WTC11 (cell line): ENCODE data around the gene MAP3K5. TPM values are rescaled to one million over a fixed set of nuclear protein-coding genes. Genes with fewer than 3 reads are reported as not detected.

ENCODE experiments used
- ATAC-seq: fragments of 200-7000 bp; cut with Tn5 transposase; 2 replicates; pipeline ENCODE4 v1.10.0; 2021; ENCODE audit warnings: mild to moderate bottlenecking, moderate library complexity
- CTCF ChIA-PET: fragments of 300-600 bp; sonication (Branson Sonifier 250); formaldehyde crosslinking; loops from one replicate; lab custom pipeline; 2021; ENCODE audit warnings: antibody characterized with exemption; lab: Charles Lee
- POLR2A ChIA-PET: fragments of 350-600 bp; sonication (Branson Sonifier 250); formaldehyde crosslinking; loops from one replicate; lab custom pipeline; 2021; ENCODE audit warnings: antibody characterized with exemption; lab: Charles Lee
- DNase-seq: peaks from one replicate; pipeline ENCODE4 v3.0.0; 2021; ENCODE audit warnings: low spot score
- H3K27ac Mint-ChIP-seq: 2 replicates; pipeline ENCODE4 v1.8.0; 2021; ENCODE audit warnings: mixed read lengths
- H3K27me3 Mint-ChIP-seq: 2 replicates; pipeline ENCODE4 v1.8.0; 2021; ENCODE audit warnings: low read depth, mild to moderate bottlenecking, moderate library complexity, mixed read lengths
- H3K36me3 Mint-ChIP-seq: 2 replicates; pipeline ENCODE4 v1.8.0; 2021; ENCODE audit warnings: mixed read lengths
- H3K4me1 Mint-ChIP-seq: 2 replicates; pipeline ENCODE4 v1.8.0; 2022; ENCODE audit warnings: mixed read lengths
- H3K4me3 Mint-ChIP-seq: 2 replicates; pipeline ENCODE4 v1.8.0; 2021; ENCODE audit warnings: mild to moderate bottlenecking, moderate library complexity, mixed read lengths
- H3K9me3 Mint-ChIP-seq: 2 replicates; pipeline ENCODE4 v1.8.0; 2021; ENCODE audit warnings: mixed read lengths
- CBFB ChIP-seq: sonication (generic); formaldehyde crosslinking; IDR thresholded peaks from 2 replicates; pipeline ENCODE4 v1.8.1; 2022; ENCODE audit warnings: mild to moderate bottlenecking, low read depth, missing genetic modification reagents
- CTCF ChIP-seq: fragments of 200-600 bp; IDR thresholded peaks from 2 replicates; pipeline ENCODE4 v1.8.0; 2022; ENCODE audit warnings: antibody characterized with exemption
- FOXK1 ChIP-seq: sonication (generic); formaldehyde crosslinking; IDR thresholded peaks from 2 replicates; pipeline ENCODE4 v1.8.0; 2022; ENCODE audit warnings: mild to moderate bottlenecking, moderate library complexity, missing genetic modification reagents
- HMGA2 ChIP-seq: fragments of 250-450 bp; sonication (Bioruptor Pico); IDR thresholded peaks from 2 replicates; pipeline ENCODE4 v1.4.0; 2021; ENCODE audit warnings: mild to moderate bottlenecking, moderate library complexity
- MYBL2 ChIP-seq: sonication (generic); formaldehyde crosslinking; IDR thresholded peaks from 2 replicates; pipeline ENCODE4 v1.8.1; 2023; ENCODE audit warnings: mild to moderate bottlenecking, moderate library complexity, missing genetic modification reagents
- NFATC4 ChIP-seq: fragments of 250-450 bp; sonication (Bioruptor Pico); IDR thresholded peaks from 2 replicates; pipeline ENCODE4 v1.9.0; 2021; ENCODE audit warnings: mild to moderate bottlenecking
- NFE2L1 ChIP-seq: sonication (generic); formaldehyde crosslinking; IDR thresholded peaks from 2 replicates; pipeline ENCODE4 v1.8.1; 2023; ENCODE audit warnings: missing genetic modification reagents
- PREB ChIP-seq: sonication (generic); formaldehyde crosslinking; IDR thresholded peaks from 2 replicates; pipeline ENCODE4 v1.8.1; 2022; ENCODE audit warnings: mild to moderate bottlenecking, missing genetic modification reagents, moderate library complexity, borderline replicate concordance
- SP1 ChIP-seq: sonication (generic); formaldehyde crosslinking; conservative IDR thresholded peaks from 2 replicates; pipeline ENCODE4 v1.8.1; 2022; ENCODE audit warnings: missing genetic modification reagents
- TCF7 ChIP-seq: sonication (generic); formaldehyde crosslinking; IDR thresholded peaks from 2 replicates; pipeline ENCODE4 v1.8.0; 2022; ENCODE audit warnings: mild to moderate bottlenecking, low read depth, missing genetic modification reagents, moderate library complexity
- TEAD1 ChIP-seq: sonication (generic); formaldehyde crosslinking; IDR thresholded peaks from 2 replicates; pipeline ENCODE4 v1.8.0; 2022; ENCODE audit warnings: mild to moderate bottlenecking, missing genetic modification reagents
- ZNF138 ChIP-seq: sonication (generic); formaldehyde crosslinking; conservative IDR thresholded peaks from 2 replicates; pipeline ENCODE4 v1.8.1; 2022; ENCODE audit warnings: mild to moderate bottlenecking, moderate library complexity, missing genetic modification reagents
- ZNF317 ChIP-seq: sonication (generic); formaldehyde crosslinking; IDR thresholded peaks from 2 replicates; pipeline ENCODE4 v1.8.1; 2023; ENCODE audit warnings: low read depth, mild to moderate bottlenecking, moderate library complexity, missing genetic modification reagents, borderline replicate concordance
- ZNF423 ChIP-seq: fragments of 250-450 bp; sonication (Bioruptor Pico); IDR thresholded peaks from 2 replicates; pipeline ENCODE4 v2.1.2; 2022; ENCODE audit warnings: mild to moderate bottlenecking, moderate library complexity
- ZNF425 ChIP-seq: fragments of 250-450 bp; sonication (Bioruptor Pico); conservative IDR thresholded peaks from 2 replicates; pipeline ENCODE4 v1.9.0; 2021; ENCODE audit warnings: mild to moderate bottlenecking
- ZNF671 ChIP-seq: fragments of 250-450 bp; sonication (Bioruptor Pico); IDR thresholded peaks from 2 replicates; pipeline ENCODE4 v1.8.0; 2021; ENCODE audit warnings: mild to moderate bottlenecking
- total RNA-seq: library from RNA; stranded (reverse); gene quantifications from 3 replicates; pipeline ENCODE4 v1.2.3, GENCODE V29; 2021
- TF ChIP-seq, protein P1 (sequence below): sonication (generic); formaldehyde crosslinking; IDR thresholded peaks from 2 replicates; pipeline ENCODE4 v1.8.0; 2022; ENCODE audit warnings: missing genetic modification reagents
- TF ChIP-seq, protein P2 (sequence below): sonication (generic); formaldehyde crosslinking; IDR thresholded peaks from 2 replicates; pipeline ENCODE4 v1.8.1; 2023; ENCODE audit warnings: mild to moderate bottlenecking, missing genetic modification reagents
- TF ChIP-seq, protein P3 (sequence below): sonication (generic); formaldehyde crosslinking; conservative IDR thresholded peaks from 2 replicates; pipeline ENCODE4 v1.8.1; 2023; ENCODE audit warnings: mild to moderate bottlenecking, low read depth, missing genetic modification reagents, moderate library complexity
- TF ChIP-seq, protein P4 (sequence below): fragments of 250-450 bp; sonication (Bioruptor Pico); IDR thresholded peaks from 2 replicates; pipeline ENCODE4 v1.9.0; 2021; ENCODE audit warnings: moderate library complexity, mild to moderate bottlenecking, inconsistent platforms, borderline replicate concordance

MAP3K5 gene
- total RNA-seq, 1 experiment from 2014 or later = 1.6 TPM

DNA sequence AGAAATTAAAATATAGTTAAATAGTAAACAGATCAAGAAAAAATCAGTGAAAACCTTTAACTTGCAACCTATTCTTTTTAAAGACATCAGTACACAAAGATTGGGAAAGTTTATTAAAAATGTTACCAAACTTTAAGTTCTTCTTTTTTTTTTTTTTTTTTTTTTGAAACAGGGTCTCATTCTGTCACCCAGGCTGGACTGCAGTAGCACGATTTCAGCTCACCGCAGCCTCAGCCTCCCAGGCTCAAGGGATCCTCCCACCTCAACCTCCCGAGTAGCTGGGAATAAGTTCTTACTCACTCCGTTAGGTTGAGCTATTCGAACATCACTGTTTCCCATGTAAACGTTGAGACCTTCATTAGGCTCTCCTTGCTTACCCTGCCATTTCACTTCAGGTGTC, 5.6 kb downstream of the MAP3K5 start (continued):
- TF ChIP-seq PREB (no peak), ZNF138 (CRISPR knock-in tag) (no peak), TCF7 (CRISPR knock-in tag) (no peak), ZNF317 (CRISPR knock-in tag) (no peak)

DNA sequence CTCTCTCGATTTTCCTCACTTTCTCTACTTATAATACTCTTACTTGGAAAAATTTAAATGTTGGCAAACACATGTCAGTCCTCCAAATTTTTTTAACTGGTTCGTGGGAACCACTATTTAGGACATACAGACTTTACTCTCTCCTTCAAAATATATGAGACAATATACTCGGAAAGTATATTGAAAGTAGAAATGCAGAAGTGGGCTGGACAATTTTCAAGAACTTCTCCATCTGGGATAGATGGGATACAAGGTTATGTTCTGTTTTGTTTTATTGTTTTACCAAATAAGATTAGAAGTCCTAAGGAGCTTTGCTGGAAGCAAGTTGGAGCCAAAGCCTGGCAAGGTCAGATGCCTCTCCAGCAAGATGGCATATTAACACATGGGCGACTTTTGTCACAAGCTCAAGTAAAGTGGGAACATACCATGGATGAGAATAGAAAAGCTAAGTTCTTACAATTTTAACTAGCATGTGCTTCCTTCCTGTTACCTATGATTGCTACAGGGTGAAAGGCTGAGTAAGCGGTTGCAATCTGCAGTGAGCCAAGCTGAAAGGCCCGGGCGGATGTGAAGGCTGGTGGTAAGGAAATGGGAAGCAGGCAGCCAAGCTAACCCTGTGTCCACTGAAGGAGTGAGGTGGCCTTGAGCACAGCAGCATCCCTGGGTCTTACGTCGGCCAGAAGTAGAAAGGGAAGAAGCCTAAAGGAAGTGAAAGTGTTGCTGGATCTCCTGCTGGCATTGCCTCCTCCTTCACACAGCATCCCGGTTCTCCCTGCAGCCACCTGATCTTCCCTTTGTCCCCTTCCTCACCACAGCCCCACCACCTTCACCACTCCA, 7.1 kb downstream of the MAP3K5 start:
- H3K4me1 Mint-ChIP-seq = peaks cover 6% of the 10 kb centered on the region
- no peak overlapping the region for H3K27ac Mint-ChIP-seq
- H3K36me3 Mint-ChIP-seq = no peaks in the 10 kb centered on the region
- DNase-seq = no peak
- H3K9me3 Mint-ChIP-seq = no peaks in the 10 kb centered on the region
- H3K27me3 Mint-ChIP-seq = peaks cover 16% of the 10 kb centered on the region
- TF ChIP-seq HMGA2 (CRISPR knock-in tag) = no peak
- TF ChIP-seq, protein P1, sequence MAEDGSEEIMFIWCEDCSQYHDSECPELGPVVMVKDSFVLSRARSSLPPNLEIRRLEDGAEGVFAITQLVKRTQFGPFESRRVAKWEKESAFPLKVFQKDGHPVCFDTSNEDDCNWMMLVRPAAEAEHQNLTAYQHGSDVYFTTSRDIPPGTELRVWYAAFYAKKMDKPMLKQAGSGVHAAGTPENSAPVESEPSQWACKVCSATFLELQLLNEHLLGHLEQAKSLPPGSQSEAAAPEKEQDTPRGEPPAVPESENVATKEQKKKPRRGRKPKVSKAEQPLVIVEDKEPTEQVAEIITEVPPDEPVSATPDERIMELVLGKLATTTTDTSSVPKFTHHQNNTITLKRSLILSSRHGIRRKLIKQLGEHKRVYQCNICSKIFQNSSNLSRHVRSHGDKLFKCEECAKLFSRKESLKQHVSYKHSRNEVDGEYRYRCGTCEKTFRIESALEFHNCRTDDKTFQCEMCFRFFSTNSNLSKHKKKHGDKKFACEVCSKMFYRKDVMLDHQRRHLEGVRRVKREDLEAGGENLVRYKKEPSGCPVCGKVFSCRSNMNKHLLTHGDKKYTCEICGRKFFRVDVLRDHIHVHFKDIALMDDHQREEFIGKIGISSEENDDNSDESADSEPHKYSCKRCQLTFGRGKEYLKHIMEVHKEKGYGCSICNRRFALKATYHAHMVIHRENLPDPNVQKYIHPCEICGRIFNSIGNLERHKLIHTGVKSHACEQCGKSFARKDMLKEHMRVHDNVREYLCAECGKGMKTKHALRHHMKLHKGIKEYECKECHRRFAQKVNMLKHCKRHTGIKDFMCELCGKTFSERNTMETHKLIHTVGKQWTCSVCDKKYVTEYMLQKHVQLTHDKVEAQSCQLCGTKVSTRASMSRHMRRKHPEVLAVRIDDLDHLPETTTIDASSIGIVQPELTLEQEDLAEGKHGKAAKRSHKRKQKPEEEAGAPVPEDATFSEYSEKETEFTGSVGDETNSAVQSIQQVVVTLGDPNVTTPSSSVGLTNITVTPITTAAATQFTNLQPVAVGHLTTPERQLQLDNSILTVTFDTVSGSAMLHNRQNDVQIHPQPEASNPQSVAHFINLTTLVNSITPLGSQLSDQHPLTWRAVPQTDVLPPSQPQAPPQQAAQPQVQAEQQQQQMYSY (CRISPR knock-in tag) = no peak
- no peak for TF ChIP-seq MYBL2 (CRISPR knock-in tag)
- TF ChIP-seq ZNF425 (CRISPR knock-in tag) = no peak
- no peak for TF ChIP-seq SP1 (CRISPR knock-in tag)
- TF ChIP-seq, protein P2, sequence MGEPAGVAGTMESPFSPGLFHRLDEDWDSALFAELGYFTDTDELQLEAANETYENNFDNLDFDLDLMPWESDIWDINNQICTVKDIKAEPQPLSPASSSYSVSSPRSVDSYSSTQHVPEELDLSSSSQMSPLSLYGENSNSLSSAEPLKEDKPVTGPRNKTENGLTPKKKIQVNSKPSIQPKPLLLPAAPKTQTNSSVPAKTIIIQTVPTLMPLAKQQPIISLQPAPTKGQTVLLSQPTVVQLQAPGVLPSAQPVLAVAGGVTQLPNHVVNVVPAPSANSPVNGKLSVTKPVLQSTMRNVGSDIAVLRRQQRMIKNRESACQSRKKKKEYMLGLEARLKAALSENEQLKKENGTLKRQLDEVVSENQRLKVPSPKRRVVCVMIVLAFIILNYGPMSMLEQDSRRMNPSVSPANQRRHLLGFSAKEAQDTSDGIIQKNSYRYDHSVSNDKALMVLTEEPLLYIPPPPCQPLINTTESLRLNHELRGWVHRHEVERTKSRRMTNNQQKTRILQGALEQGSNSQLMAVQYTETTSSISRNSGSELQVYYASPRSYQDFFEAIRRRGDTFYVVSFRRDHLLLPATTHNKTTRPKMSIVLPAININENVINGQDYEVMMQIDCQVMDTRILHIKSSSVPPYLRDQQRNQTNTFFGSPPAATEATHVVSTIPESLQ = no peak
- TF ChIP-seq FOXK1 (CRISPR knock-in tag) = no peak
- TF ChIP-seq, protein P3, sequence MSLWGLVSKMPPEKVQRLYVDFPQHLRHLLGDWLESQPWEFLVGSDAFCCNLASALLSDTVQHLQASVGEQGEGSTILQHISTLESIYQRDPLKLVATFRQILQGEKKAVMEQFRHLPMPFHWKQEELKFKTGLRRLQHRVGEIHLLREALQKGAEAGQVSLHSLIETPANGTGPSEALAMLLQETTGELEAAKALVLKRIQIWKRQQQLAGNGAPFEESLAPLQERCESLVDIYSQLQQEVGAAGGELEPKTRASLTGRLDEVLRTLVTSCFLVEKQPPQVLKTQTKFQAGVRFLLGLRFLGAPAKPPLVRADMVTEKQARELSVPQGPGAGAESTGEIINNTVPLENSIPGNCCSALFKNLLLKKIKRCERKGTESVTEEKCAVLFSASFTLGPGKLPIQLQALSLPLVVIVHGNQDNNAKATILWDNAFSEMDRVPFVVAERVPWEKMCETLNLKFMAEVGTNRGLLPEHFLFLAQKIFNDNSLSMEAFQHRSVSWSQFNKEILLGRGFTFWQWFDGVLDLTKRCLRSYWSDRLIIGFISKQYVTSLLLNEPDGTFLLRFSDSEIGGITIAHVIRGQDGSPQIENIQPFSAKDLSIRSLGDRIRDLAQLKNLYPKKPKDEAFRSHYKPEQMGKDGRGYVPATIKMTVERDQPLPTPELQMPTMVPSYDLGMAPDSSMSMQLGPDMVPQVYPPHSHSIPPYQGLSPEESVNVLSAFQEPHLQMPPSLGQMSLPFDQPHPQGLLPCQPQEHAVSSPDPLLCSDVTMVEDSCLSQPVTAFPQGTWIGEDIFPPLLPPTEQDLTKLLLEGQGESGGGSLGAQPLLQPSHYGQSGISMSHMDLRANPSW (CRISPR knock-in tag) = no peak
- TF ChIP-seq ZNF423 (CRISPR knock-in tag) = no peak
- no peak for TF ChIP-seq CTCF
- TF ChIP-seq NFE2L1 (CRISPR knock-in tag) = no peak
- TF ChIP-seq ZNF671 (CRISPR knock-in tag) = no peak
- no peak for TF ChIP-seq TEAD1 (CRISPR knock-in tag)
- TF ChIP-seq CBFB (CRISPR knock-in tag) = no peak
- TF ChIP-seq, protein P4, sequence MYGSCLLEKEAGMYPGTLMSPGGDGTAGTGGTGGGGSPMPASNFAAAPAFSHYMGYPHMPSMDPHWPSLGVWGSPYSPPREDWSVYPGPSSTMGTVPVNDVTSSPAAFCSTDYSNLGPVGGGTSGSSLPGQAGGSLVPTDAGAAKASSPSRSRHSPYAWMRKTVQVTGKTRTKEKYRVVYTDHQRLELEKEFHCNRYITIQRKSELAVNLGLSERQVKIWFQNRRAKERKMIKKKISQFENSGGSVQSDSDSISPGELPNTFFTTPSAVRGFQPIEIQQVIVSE (CRISPR knock-in tag) = no peak
- no peak for TF ChIP-seq NFATC4 (CRISPR knock-in tag)
- ChIA-PET CTCF (interaction anchor here (1.2 to 3.6 kb wide), 2 partner anchors 7 to 141 kb away, joined by 4 to 15 read pairs; partner anchors contain the start of gene MAP3K5), POLR2A (interaction anchor here (0.5 kb wide), 1 partner anchor 182 kb away, joined by 3 read pairs; no protein-coding TSS in a partner anchor)
- H3K4me3 Mint-ChIP-seq = no peak overlapping the region
- ATAC-seq = peak; percentile 34; the same call in 1 of the 2 replicates
